OCI-LY3 (cell line): ENCODE measurements around the gene CSN2.

Experiments
- H2AFZ ChIP-seq: fragments of 200-600, 300-600 bp; shearing (Covaris generic); 2 replicates; pipeline ENCODE4 v1.6.0; 2014; ENCODE audit warnings: antibody characterized with exemption, low read depth, low read length
- H3K27ac ChIP-seq: fragments of 200-600, 300-600 bp; sonication (generic); 2 replicates; pipeline ENCODE4 v1.5.1; 2014; ENCODE audit warnings: mild to moderate bottlenecking, low read length, moderate library complexity, mixed read lengths
- H3K27me3 ChIP-seq: fragments of 200-600, 300-600 bp; sonication (generic); 2 replicates; pipeline ENCODE4 v1.6.1; 2014; ENCODE audit warnings: low read depth, low read length, mixed read lengths
- H3K36me3 ChIP-seq: fragments of 200-600, 300-600 bp; sonication (generic); replicated peaks from 2 replicates; pipeline ENCODE3; 2014; ENCODE audit warnings: low read depth, low read length, mixed read lengths
- H3K4me1 ChIP-seq: fragments of 300-600, 200-600 bp; sonication (generic); 2 replicates; pipeline ENCODE4 v1.6.1; 2014; ENCODE audit warnings: low read length, mixed read lengths
- H3K4me2 ChIP-seq: fragments of 200-600, 300-600 bp; sonication (generic); 2 replicates; pipeline ENCODE4 v1.6.1; 2014; ENCODE audit warnings: low read length, mixed read lengths
- H3K4me3 ChIP-seq: fragments of 300-600, 200-600 bp; sonication (generic); 2 replicates; pipeline ENCODE4 v1.5.1; 2014; ENCODE audit warnings: antibody characterized with exemption, mild to moderate bottlenecking, low read length, moderate library complexity
- H3K79me2 ChIP-seq: fragments of 300-600, 200-600 bp; shearing (Covaris generic); 2 replicates; pipeline ENCODE4 v1.6.1; 2014; ENCODE audit warnings: mild to moderate bottlenecking, low read length, mixed read lengths
- H3K9ac ChIP-seq: fragments of 300-600, 200-600 bp; shearing (Covaris generic); 2 replicates; pipeline ENCODE4 v1.6.0; 2014; ENCODE audit warnings: mild to moderate bottlenecking, low read length, moderate library complexity
- H3K9me3 ChIP-seq: fragments of 200-600, 300-600 bp; shearing (Covaris generic); 2 replicates; pipeline ENCODE4 v1.6.1; 2014; ENCODE audit warnings: low read length, mixed read lengths; ENCODE audit not compliant: insufficient read depth
- H4K20me1 ChIP-seq: fragments of 200-600, 300-600 bp; sonication (generic); 2 replicates; pipeline ENCODE4 v1.6.1; 2016; ENCODE audit warnings: low read length, mixed read lengths; ENCODE audit not compliant: insufficient read depth
- EZH2phosphoT487 ChIP-seq: fragments of 200-600 bp; shearing (Covaris generic); IDR thresholded peaks from 2 replicates; pipeline ENCODE4 v1.6.1; 2018; ENCODE audit warnings: antibody characterized with exemption, mixed run types, low read depth
- TF ChIP-seq, protein P1 (sequence below): fragments of 200-600, 300-600 bp; sonication (generic); IDR thresholded peaks from 2 replicates; pipeline ENCODE4 v1.5.1; 2014; ENCODE audit warnings: antibody characterized with exemption, low read length, low read depth

CSN2 gene

DNA sequence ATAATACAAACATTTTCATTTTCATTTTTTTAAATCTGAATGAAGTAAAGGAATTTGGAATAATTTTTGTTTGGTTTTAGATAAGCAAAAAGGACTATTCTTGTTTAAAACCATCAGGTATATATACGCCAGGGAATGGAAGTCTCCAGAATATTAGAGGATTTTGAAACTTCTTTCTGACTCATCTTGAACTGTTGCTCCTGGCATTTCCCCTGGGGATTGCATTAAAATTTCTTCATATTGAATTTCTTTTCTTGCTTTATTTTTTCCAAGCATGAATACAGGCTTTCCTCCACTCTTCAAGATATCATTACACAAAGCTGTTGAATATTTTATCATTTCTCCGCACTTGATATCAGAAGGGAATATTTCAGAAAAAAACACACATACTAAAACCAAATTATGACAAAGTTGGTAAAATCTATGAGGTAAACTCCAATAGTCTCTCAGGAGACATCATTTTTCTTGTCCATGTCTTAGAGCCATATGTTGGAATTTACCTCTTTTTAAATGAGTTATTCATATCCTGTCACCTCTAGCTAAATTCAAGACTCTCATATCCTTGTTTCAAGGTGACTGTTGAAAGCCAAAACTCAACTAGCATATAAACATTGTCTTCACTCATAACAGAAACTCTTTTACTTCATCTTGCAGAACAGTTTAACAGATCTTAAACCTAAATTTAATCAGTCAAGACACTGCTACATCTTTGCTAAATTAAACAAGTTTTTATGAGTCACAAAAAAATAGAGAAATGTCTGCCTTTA lies 55.3 kb downstream of the CSN2 start:
- TF ChIP-seq, protein P1, sequence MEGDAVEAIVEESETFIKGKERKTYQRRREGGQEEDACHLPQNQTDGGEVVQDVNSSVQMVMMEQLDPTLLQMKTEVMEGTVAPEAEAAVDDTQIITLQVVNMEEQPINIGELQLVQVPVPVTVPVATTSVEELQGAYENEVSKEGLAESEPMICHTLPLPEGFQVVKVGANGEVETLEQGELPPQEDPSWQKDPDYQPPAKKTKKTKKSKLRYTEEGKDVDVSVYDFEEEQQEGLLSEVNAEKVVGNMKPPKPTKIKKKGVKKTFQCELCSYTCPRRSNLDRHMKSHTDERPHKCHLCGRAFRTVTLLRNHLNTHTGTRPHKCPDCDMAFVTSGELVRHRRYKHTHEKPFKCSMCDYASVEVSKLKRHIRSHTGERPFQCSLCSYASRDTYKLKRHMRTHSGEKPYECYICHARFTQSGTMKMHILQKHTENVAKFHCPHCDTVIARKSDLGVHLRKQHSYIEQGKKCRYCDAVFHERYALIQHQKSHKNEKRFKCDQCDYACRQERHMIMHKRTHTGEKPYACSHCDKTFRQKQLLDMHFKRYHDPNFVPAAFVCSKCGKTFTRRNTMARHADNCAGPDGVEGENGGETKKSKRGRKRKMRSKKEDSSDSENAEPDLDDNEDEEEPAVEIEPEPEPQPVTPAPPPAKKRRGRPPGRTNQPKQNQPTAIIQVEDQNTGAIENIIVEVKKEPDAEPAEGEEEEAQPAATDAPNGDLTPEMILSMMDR = no peak
- no peak for TF ChIP-seq EZH2phosphoT487
- Histone ChIP-seq H3K79me2 (no peaks in the 10 kb centered on the region), H3K9me3 (no peaks in the 10 kb centered on the region), H3K36me3 (peaks cover 11% of the 10 kb centered on the region), H3K27ac (peak overlapping the region; percentile 97), H3K4me3 (peak overlapping the region; percentile 40), H2AFZ (no peak overlapping the region), H3K9ac (peak overlapping the region; percentile 59; the same call in 1 of the 2 replicates), H3K27me3 (no peaks in the 10 kb centered on the region), H3K4me2 (peak overlapping the region; percentile 74), H3K4me1 (peaks cover 47% of the 10 kb centered on the region), H4K20me1 (no peaks in the 10 kb centered on the region)

DNA sequence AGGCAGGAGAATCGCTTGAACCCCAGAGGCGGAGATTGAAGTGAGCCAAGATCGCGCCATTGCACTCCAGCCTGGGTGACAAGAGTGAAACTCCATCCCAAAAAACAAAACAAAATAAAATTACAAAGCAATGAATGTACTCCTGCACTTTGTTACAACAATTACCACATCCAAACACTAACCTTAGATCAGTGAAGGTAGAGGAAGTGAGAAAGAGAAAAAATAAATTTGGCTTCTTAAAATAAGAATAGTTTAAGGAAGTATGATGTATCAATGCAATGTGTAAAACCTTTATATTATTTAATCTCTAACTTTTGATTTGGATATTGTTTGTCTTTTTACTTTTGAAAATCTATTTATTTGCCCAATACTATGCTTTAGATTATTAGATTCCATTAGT lies 56.3 kb downstream of the CSN2 start:
- Histone ChIP-seq H3K4me2 (peak overlapping the region; percentile 74), H3K27me3 (no peaks in the 10 kb centered on the region), H3K9ac (peak overlapping the region; percentile 59; the same call in 1 of the 2 replicates), H3K4me3 (peak overlapping the region; percentile 43), H3K36me3 (peaks cover 11% of the 10 kb centered on the region), H3K79me2 (no peaks in the 10 kb centered on the region), H3K9me3 (no peaks in the 10 kb centered on the region), H4K20me1 (no peaks in the 10 kb centered on the region), H3K27ac (peak overlapping the region; percentile 97), H2AFZ (0 out of 2 replicates have a peak overlapping the region, but pooled peaks have one; percentile 40), H3K4me1 (peaks cover 47% of the 10 kb centered on the region)
- TF ChIP-seq, protein P1 = no peak
- TF ChIP-seq EZH2phosphoT487 = no peak

DNA sequence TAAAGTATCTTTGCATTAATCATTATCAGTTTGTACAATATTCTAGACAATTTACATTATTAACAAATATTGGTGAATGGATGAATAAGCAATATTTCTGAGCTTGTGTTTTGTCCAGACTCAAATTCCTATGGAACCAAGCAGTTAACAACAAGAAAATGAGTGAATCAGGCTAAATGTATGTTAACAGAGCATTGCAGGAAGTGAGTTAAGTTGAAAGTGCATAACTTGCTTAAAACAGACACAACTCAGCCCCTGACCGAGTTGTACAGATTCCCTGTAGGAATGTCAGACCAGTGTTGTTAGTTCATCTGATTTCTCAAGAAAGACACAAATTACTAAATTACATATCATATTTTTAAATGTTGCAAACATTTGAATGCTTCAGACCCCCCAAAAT lies 58.4 kb downstream of the CSN2 start:
- H3K79me2 ChIP-seq = no peaks in the 10 kb centered on the region
- H4K20me1 ChIP-seq = no peaks in the 10 kb centered on the region
- peaks cover 57% of the 10 kb centered on the region for H3K4me1 ChIP-seq
- peak overlapping the region; percentile 2; the same call in 1 of the 2 replicates for H3K27ac ChIP-seq
- H3K4me3 ChIP-seq = no peak overlapping the region
- no peaks in the 10 kb centered on the region for H3K27me3 ChIP-seq
- H2AFZ ChIP-seq = no peak overlapping the region; the same call in 1 of the 2 replicates
- no peaks in the 10 kb centered on the region for H3K9me3 ChIP-seq
- peaks cover 3% of the 10 kb centered on the region for H3K36me3 ChIP-seq
- H3K9ac ChIP-seq = no peak overlapping the region
- no peak for TF ChIP-seq EZH2phosphoT487
- TF ChIP-seq, protein P1 = no peak
- H3K4me2 ChIP-seq = no peak overlapping the region
